ENCODE data around the gene SRCAP.

The SRCAP gene

GRCh38 chr16:30666681-30667080 is 32.3 kb upstream of the SRCAP start:
- Histone ChIP-seq H3K27ac (ENCODE audit: extremely low read depth, low read depth, low read length) (no peak overlapping the region), H3K36me3 (ENCODE audit: control insufficient read depth in 2 of 2, insufficient read depth in 1 of 2, low read length in 2 of 2) (peaks cover 26 to 90% of the 10 kb centered on the region in 2 experiments; a peak in 2 of 3 replicates), H3K9me3 (ENCODE audit: control insufficient read depth, insufficient read depth, low read depth, low read length) (no peaks in the 10 kb centered on the region), H3K4me3 (ENCODE audit: low read depth, low read length) (no peak overlapping the region), H3K4me1 (ENCODE audit: control insufficient read depth, insufficient read depth, low read length) (no peaks in the 10 kb centered on the region)
- no peak for TF ChIP-seq ZFHX2 (tag by site-specific recombination; conservative IDR thresholded peaks at IDR 0.05)
- TF ChIP-seq ZNF174 (tag by site-specific recombination; IDR thresholded peaks at IDR 0.05): no peak
- TF ChIP-seq ZNF548 (tag by site-specific recombination; IDR thresholded peaks at IDR 0.05): no peak
- no peak for TF ChIP-seq ZNF311 (tag by site-specific recombination; IDR thresholded peaks at IDR 0.05; ENCODE audit: borderline replicate concordance)
- no peak for TF ChIP-seq GFI1B (tag by site-specific recombination; IDR thresholded peaks at IDR 0.05)
- TF ChIP-seq ZNF76 (tag by site-specific recombination; IDR thresholded peaks at IDR 0.05; ENCODE audit: borderline replicate concordance, low read depth): no peak
- no peak for TF ChIP-seq ZNF140 (tag by site-specific recombination; IDR thresholded peaks at IDR 0.05)
- no peak for TF ChIP-seq ZNF701 (tag by site-specific recombination; IDR thresholded peaks at IDR 0.05)
- TF ChIP-seq ZNF148 (tag by site-specific recombination; IDR thresholded peaks at IDR 0.05; ENCODE audit: borderline replicate concordance): no peak
- no peak for TF ChIP-seq ZNF513 (tag by site-specific recombination; IDR thresholded peaks at IDR 0.05)
- no peak for TF ChIP-seq MZF1 (tag by site-specific recombination; IDR thresholded peaks at IDR 0.05; ENCODE audit: borderline replicate concordance)
- TF ChIP-seq ZNF488 (tag by site-specific recombination; IDR thresholded peaks at IDR 0.05): no peak
- no peak for TF ChIP-seq ZSCAN16 (tag by site-specific recombination; IDR thresholded peaks at IDR 0.05)
- TF ChIP-seq ZNF138 (tag by site-specific recombination; IDR thresholded peaks at IDR 0.05; ENCODE audit: borderline replicate concordance): no peak
- no peak for TF ChIP-seq ZNF837 (tag by site-specific recombination; IDR thresholded peaks at IDR 0.05)
- no peak for TF ChIP-seq ZNF169 (tag by site-specific recombination; IDR thresholded peaks at IDR 0.05)
- TF ChIP-seq ZNF521 (tag by site-specific recombination; IDR thresholded peaks at IDR 0.05): no peak
- ChIA-PET CTCF (interaction anchor here (1.0 kb wide), 1 partner anchor 31 kb away, joined by 3 read pairs; no protein-coding TSS in a partner anchor), POLR2A (interaction anchor here (0.6 to 1.7 kb wide), 4 partner anchors 8 to 862 kb away, joined by 3 to 13 read pairs (median 6); partner anchors contain the start of gene FBRS)

- Histone ChIP-seq H3K9me3 (ENCODE audit: control insufficient read depth, insufficient read depth, low read depth, low read length) (no peaks in the 10 kb centered on the region), H3K4me3 (ENCODE audit: low read depth, low read length) (no peak overlapping the region), H3K27ac (ENCODE audit: extremely low read depth, low read depth, low read length) (no peak overlapping the region), H3K4me1 (ENCODE audit: control insufficient read depth, insufficient read depth, low read length) (no peaks in the 10 kb centered on the region), H3K36me3 (ENCODE audit: control insufficient read depth in 2 of 2, insufficient read depth in 1 of 2, low read length in 2 of 2) (peaks cover 26 to 82% of the 10 kb centered on the region in 2 experiments; a peak in 2 of 3 replicates)
- ChIA-PET CTCF (interaction anchor here (1.0 to 1.1 kb wide), 2 partner anchors 26 to 30 kb away, joined by 3 read pairs; no protein-coding TSS in a partner anchor), POLR2A (interaction anchor here (0.6 to 1.7 kb wide), 5 partner anchors 9 to 863 kb away, joined by 3 to 13 read pairs (median 3); partner anchors contain the start of gene FBRS)
- no peak for TF ChIP-seq ZSCAN5A (tag by site-specific recombination; IDR thresholded peaks at IDR 0.05)
- 0 out of 2 replicates have a peak, but pooled peaks have one; percentile 9 for TF ChIP-seq EGR2 (tag by site-specific recombination; IDR thresholded peaks at IDR 0.05; ENCODE audit: low read depth)
Measured at GRCh38 chr16:30667361-30667905, 31.5 kb upstream of the SRCAP start.

Measured in HEK293 (cell line).